Measurements from ENCODE around the gene LHFPL2. TPM values are rescaled to one million over a fixed set of nuclear protein-coding genes. Genes with fewer than 3 reads are reported as not detected.
"Not testable (repeated sequence)": the region's sequence is repeated elsewhere in the genome, so short reads cannot be mapped to it uniquely, and the experiment has no call there.

The LHFPL2 gene
- total RNA-seq, 1 experiment from 2014 or later: 49.7 TPM

DNA sequence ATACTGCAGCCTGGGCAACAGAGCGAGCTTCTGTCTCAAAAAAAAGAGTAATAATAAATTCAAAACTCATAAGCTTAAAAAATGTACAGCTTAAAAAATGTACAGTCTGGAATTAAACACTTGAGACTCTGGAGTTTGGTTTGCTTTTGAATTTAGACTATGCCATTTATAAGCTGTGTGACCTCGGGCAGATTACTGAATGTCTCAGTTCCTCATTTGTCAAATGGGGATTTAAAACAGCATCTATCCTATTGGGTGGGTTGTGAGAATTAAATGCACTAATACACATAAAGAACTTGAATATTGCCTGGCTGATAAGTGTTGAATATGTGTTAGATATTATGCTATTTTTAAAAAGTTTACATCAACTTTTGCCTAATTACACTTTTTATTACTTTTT lies 189.7 kb downstream of the LHFPL2 start:
- BruUV-seq (replicated peaks): no TSS peak
- H3K27me3 Mint-ChIP-seq (ENCODE audit: insufficient read depth, unreplicated experiment): no peaks in the 10 kb centered on the region
- no peaks in the 10 kb centered on the region for H3K27me3 ChIP-seq (replicated peaks; ENCODE audit: control insufficient read depth, insufficient read depth, low read length)
- ChIA-PET POLR2A (no interaction called here), CTCF (no interaction called here)
- H3K4me3 Mint-ChIP-seq (ENCODE audit: unreplicated experiment): no peak overlapping the region
- no peak for DNase-seq
- H3K36me3 ChIP-seq (ENCODE audit: control insufficient read depth, insufficient read depth, low read length): no peaks in the 10 kb centered on the region
- intact Hi-C loops (cut with micrococcal nuclease; ENCODE audit: unreplicated experiment): no loop called here
- no peaks in the 10 kb centered on the region for H3K9me3 ChIP-seq
- H3K4me1 ChIP-seq: no peaks in the 10 kb centered on the region
- no peak overlapping the region for H3K27ac Mint-ChIP-seq (ENCODE audit: unreplicated experiment)
- no peak overlapping the region for H3K4me3 ChIP-seq (ENCODE audit: low read depth, low read length)
- TF ChIP-seq, protein P1, sequence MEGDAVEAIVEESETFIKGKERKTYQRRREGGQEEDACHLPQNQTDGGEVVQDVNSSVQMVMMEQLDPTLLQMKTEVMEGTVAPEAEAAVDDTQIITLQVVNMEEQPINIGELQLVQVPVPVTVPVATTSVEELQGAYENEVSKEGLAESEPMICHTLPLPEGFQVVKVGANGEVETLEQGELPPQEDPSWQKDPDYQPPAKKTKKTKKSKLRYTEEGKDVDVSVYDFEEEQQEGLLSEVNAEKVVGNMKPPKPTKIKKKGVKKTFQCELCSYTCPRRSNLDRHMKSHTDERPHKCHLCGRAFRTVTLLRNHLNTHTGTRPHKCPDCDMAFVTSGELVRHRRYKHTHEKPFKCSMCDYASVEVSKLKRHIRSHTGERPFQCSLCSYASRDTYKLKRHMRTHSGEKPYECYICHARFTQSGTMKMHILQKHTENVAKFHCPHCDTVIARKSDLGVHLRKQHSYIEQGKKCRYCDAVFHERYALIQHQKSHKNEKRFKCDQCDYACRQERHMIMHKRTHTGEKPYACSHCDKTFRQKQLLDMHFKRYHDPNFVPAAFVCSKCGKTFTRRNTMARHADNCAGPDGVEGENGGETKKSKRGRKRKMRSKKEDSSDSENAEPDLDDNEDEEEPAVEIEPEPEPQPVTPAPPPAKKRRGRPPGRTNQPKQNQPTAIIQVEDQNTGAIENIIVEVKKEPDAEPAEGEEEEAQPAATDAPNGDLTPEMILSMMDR (IDR thresholded peaks at IDR 0.05; ENCODE audit: insufficient read depth in 1 of 2, low read depth in 1 of 2, low read length in 1 of 2, severe bottlenecking in 1 of 2, unreplicated experiment in 1 of 2): no peak
- peaks cover 4% of the 10 kb centered on the region for H3K36me3 Mint-ChIP-seq (ENCODE audit: insufficient read depth, unreplicated experiment)
- no peaks in the 10 kb centered on the region for H3K9me3 Mint-ChIP-seq (ENCODE audit: unreplicated experiment)
- no peaks in the 10 kb centered on the region for H3K4me1 Mint-ChIP-seq (ENCODE audit: low read depth, unreplicated experiment)

GRCh38 chr5:78457507-78457906 lies 191.1 kb downstream of the LHFPL2 start:
- H3K4me3 Mint-ChIP-seq (ENCODE audit: unreplicated experiment): peak overlapping the region; percentile 71
- H3K27me3 ChIP-seq (replicated peaks; ENCODE audit: control insufficient read depth, insufficient read depth, low read length); CTCF ChIA-PET; H3K36me3 ChIP-seq (ENCODE audit: control insufficient read depth, insufficient read depth, low read length); H3K36me3 Mint-ChIP-seq (ENCODE audit: insufficient read depth, unreplicated experiment); H3K27me3 Mint-ChIP-seq (ENCODE audit: insufficient read depth, unreplicated experiment); H3K4me1 Mint-ChIP-seq (ENCODE audit: low read depth, unreplicated experiment); H3K9me3 Mint-ChIP-seq (ENCODE audit: unreplicated experiment); H3K4me3 ChIP-seq (ENCODE audit: low read depth, low read length); BruUV-seq (replicated peaks); H3K4me1 ChIP-seq; H3K9me3 ChIP-seq; POLR2A ChIA-PET; intact Hi-C loops (cut with micrococcal nuclease; ENCODE audit: unreplicated experiment): not testable (repeated sequence)
- H3K27ac Mint-ChIP-seq (ENCODE audit: unreplicated experiment): peak overlapping the region; percentile 80
- peak; percentile 28 to 61 for DNase-seq

DNA sequence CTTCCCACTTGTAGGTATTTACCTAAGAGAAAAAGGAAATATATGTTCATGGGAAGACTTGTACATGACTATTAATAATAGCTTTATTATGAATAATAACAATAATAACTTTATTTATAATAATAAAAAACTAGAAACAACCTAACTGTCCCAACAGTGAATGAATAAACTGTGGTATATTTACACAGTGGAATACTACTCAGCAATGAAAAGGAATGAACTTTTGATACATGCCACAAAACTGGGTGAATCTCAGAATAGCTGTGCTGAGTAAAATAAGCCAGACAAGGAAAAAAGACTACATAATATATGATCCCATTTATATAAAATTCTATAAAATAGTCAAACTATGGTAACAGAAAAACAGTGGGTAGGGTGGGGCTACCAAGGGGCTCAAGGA lies 199.5 kb downstream of the LHFPL2 start:
- no peaks in the 10 kb centered on the region; the same call in 1 of the 2 replicates for H3K9me3 ChIP-seq
- CTCF ChIA-PET: no interaction called here
- no peaks in the 10 kb centered on the region for H3K4me1 Mint-ChIP-seq (ENCODE audit: low read depth, unreplicated experiment)
- H3K4me1 ChIP-seq: no peaks in the 10 kb centered on the region
- POLR2A ChIA-PET: no interaction called here
- H3K27ac Mint-ChIP-seq (ENCODE audit: unreplicated experiment): no peak overlapping the region
- H3K27me3 ChIP-seq (replicated peaks; ENCODE audit: control insufficient read depth, insufficient read depth, low read length): no peaks in the 10 kb centered on the region
- DNase-seq: no peak
- no peaks in the 10 kb centered on the region for H3K36me3 Mint-ChIP-seq (ENCODE audit: insufficient read depth, unreplicated experiment)
- H3K4me3 ChIP-seq (ENCODE audit: low read depth, low read length): no peak overlapping the region
- no peaks in the 10 kb centered on the region for H3K27me3 Mint-ChIP-seq (ENCODE audit: insufficient read depth, unreplicated experiment)
- H3K4me3 Mint-ChIP-seq (ENCODE audit: unreplicated experiment): no peak overlapping the region
- BruUV-seq (replicated peaks): no TSS peak
- intact Hi-C loops (cut with micrococcal nuclease; ENCODE audit: unreplicated experiment): no loop called here
- TF ChIP-seq, protein P1 (IDR thresholded peaks at IDR 0.05; ENCODE audit: insufficient read depth in 1 of 2, low read depth in 1 of 2, low read length in 1 of 2, severe bottlenecking in 1 of 2, unreplicated experiment in 1 of 2): no peak
- H3K36me3 ChIP-seq (ENCODE audit: control insufficient read depth, insufficient read depth, low read length): no peaks in the 10 kb centered on the region
- peaks cover 12% of the 10 kb centered on the region for H3K9me3 Mint-ChIP-seq (ENCODE audit: unreplicated experiment)

- intact Hi-C loops (cut with micrococcal nuclease; ENCODE audit: unreplicated experiment): no loop called here
- TF ChIP-seq, protein P1 (IDR thresholded peaks at IDR 0.05; ENCODE audit: insufficient read depth in 1 of 2, low read depth in 1 of 2, low read length in 1 of 2, severe bottlenecking in 1 of 2, unreplicated experiment in 1 of 2): no peak
- no peak overlapping the region for H3K27ac Mint-ChIP-seq (ENCODE audit: unreplicated experiment)
Observed at GRCh38 chr5:78447775-78448424, 200.7 kb downstream of the LHFPL2 start.

More at GRCh38 chr5:78447775-78448424, 200.7 kb downstream of the LHFPL2 start:
- Histone ChIP-seq H3K9me3 (no peaks in the 10 kb centered on the region; the same call in 1 of the 2 replicates), H3K4me3 (ENCODE audit: low read depth, low read length) (no peak overlapping the region), H3K4me1 (no peaks in the 10 kb centered on the region), H3K27me3 (replicated peaks; ENCODE audit: control insufficient read depth, insufficient read depth, low read length) (no peaks in the 10 kb centered on the region), H3K36me3 (ENCODE audit: control insufficient read depth, insufficient read depth, low read length) (no peaks in the 10 kb centered on the region)
- BruUV-seq (replicated peaks): no TSS peak
- no peak for DNase-seq
- H3K4me3 Mint-ChIP-seq (ENCODE audit: unreplicated experiment): no peak overlapping the region
- H3K36me3 Mint-ChIP-seq (ENCODE audit: insufficient read depth, unreplicated experiment): no peaks in the 10 kb centered on the region
- peaks cover 12% of the 10 kb centered on the region for H3K9me3 Mint-ChIP-seq (ENCODE audit: unreplicated experiment)
- CTCF ChIA-PET: no interaction called here
- POLR2A ChIA-PET: no interaction called here
- no peaks in the 10 kb centered on the region for H3K4me1 Mint-ChIP-seq (ENCODE audit: low read depth, unreplicated experiment)
- no peaks in the 10 kb centered on the region for H3K27me3 Mint-ChIP-seq (ENCODE audit: insufficient read depth, unreplicated experiment)

All from Caco-2 (cell line).